ENCODE measurements around the gene NELFCD.
"Not testable (repeated sequence)": the region's sequence is repeated elsewhere in the genome, so short reads cannot be mapped to it uniquely, and the experiment has no call there.

Gene NELFCD

DNA sequence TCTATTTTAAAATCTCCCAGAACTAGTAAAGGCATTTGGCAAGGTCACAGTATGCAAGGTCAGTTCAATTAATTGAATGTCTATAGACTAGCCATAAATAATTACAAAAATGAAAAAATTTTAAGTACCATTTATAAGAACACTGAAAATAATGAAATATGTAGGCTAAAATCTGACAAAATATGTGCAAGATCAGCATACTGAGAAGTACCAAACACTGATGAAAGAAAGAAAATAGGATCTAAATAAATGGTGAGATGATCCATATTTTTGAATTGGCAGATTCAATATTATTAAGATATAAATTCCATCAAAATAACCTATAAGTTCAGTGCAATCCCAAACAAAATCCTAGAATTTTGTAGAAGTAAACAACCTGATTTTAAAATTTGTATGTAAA, 28.0 kb upstream of the NELFCD start:
- no peak overlapping the region for H3K4me3 ChIP-seq (ENCODE audit: insufficient read depth, low read depth, low read length)
- no peaks in the 10 kb centered on the region for H3K4me1 ChIP-seq (ENCODE audit: control insufficient read depth, insufficient read depth, low read length)
- no peaks in the 10 kb centered on the region for H3K36me3 ChIP-seq (ENCODE audit: control insufficient read depth, insufficient read depth, low read length)
- H3K9me3 ChIP-seq (ENCODE audit: control insufficient read depth, low read length) = no peaks in the 10 kb centered on the region
- H3K27ac ChIP-seq (ENCODE audit: insufficient read depth, low read depth, low read length, poor library complexity, severe bottlenecking) = no peak overlapping the region
- H3K27me3 ChIP-seq (ENCODE audit: control insufficient read depth, insufficient read depth, low read length, poor library complexity, severe bottlenecking) = no peaks in the 10 kb centered on the region

DNA sequence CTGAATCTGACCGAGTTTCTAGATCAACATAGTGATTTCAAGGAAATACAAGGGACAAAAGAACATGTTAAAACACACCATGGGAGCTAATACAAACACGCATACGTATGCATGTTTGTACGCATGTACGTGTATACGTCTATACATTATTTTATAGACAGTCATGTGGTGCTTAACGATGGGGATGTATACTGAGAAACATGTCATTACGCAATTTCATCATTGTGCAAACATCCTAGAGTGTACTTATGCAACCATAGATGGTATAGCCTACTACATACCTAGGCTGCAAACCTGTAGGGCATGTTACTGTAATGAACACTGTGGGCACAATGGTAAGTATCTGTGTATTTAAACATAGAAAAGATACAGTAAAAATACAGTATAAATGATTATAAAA, 25.0 kb upstream of the NELFCD start:
- H3K4me1 ChIP-seq (ENCODE audit: control insufficient read depth, insufficient read depth, low read length) = no peaks in the 10 kb centered on the region
- 94 to 97% methylated on average over 7 to 8 of the region's 8 CpGs for whole genome bisulfite sequencing, 2 experiments
- H3K9me3 ChIP-seq (ENCODE audit: control insufficient read depth, low read length) = no peaks in the 10 kb centered on the region
- no peak overlapping the region for H3K27ac ChIP-seq (ENCODE audit: insufficient read depth, low read depth, low read length, poor library complexity, severe bottlenecking)
- no peak overlapping the region for H3K4me3 ChIP-seq (ENCODE audit: insufficient read depth, low read depth, low read length)
- no peaks in the 10 kb centered on the region for H3K36me3 ChIP-seq (ENCODE audit: control insufficient read depth, insufficient read depth, low read length)
- H3K27me3 ChIP-seq (ENCODE audit: control insufficient read depth, insufficient read depth, low read length, poor library complexity, severe bottlenecking) = no peaks in the 10 kb centered on the region

DNA sequence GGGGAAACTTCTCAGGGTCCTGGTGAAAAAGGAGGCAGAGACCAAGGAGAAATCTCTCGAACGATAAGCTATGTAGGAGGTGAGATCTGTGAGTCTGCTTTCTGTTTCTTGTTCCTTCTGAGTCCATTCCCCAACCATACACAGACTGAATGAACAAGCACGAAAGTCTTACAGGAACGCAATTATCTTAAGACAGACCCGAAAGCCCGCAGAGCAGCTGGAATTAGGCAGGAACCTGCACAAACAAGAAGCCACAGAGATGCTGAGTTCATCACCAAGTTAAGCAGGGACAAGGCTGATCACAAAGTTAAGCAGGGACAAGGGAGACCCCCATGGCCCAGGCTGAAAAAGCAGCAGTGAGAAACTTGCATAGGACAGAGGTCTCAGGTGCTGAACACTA, 21.4 kb upstream of the NELFCD start:
- Histone ChIP-seq H3K4me1 (ENCODE audit: control insufficient read depth, insufficient read depth, low read length) (no peaks in the 10 kb centered on the region), H3K27ac (ENCODE audit: insufficient read depth, low read depth, low read length, poor library complexity, severe bottlenecking) (no peak overlapping the region), H3K4me3 (ENCODE audit: insufficient read depth, low read depth, low read length) (no peak overlapping the region), H3K27me3 (ENCODE audit: control insufficient read depth, insufficient read depth, low read length, poor library complexity, severe bottlenecking) (no peaks in the 10 kb centered on the region), H3K9me3 (ENCODE audit: control insufficient read depth, low read length) (no peaks in the 10 kb centered on the region), H3K36me3 (ENCODE audit: control insufficient read depth, insufficient read depth, low read length) (no peaks in the 10 kb centered on the region)
- WGBS, 2 experiments = 91 to 97% methylated on average over 6 of the region's 6 CpGs

DNA sequence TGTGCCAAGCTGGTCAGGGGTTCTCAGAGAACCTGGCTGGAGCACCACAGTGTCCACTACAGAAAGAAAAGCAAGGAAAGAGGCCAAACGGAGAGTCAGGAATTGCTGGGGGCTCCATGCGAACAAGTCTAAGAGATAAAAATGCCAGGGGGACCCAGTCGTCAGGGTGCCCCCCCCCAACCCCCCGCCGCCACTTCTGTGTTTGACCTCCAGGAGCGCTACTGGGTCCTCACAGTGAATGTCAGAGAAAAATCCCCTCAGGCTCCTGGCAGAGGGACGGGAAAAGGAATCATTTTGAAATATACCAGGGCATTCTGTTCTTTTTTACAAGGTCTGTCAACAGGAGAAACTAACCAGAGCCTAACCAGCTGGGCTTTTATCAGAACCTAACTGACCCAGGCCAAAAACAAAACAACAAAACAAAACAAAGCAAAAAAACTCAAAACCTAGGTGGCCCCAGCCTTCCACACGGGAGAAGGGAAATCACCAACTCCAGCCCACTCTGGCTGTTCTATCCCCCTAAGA, 17.9 kb upstream of the NELFCD start:
- Histone ChIP-seq H3K4me3 (ENCODE audit: insufficient read depth, low read depth, low read length) (no peak overlapping the region), H3K4me1 (ENCODE audit: control insufficient read depth, insufficient read depth, low read length) (no peaks in the 10 kb centered on the region), H3K36me3 (ENCODE audit: control insufficient read depth, insufficient read depth, low read length) (no peaks in the 10 kb centered on the region), H3K27me3 (ENCODE audit: control insufficient read depth, insufficient read depth, low read length, poor library complexity, severe bottlenecking) (no peaks in the 10 kb centered on the region), H3K9me3 (ENCODE audit: control insufficient read depth, low read length) (no peaks in the 10 kb centered on the region), H3K27ac (ENCODE audit: insufficient read depth, low read depth, low read length, poor library complexity, severe bottlenecking) (no peak overlapping the region)
- WGBS, 2 experiments = 55 to 75% methylated on average over 8 of the region's 8 CpGs

DNA sequence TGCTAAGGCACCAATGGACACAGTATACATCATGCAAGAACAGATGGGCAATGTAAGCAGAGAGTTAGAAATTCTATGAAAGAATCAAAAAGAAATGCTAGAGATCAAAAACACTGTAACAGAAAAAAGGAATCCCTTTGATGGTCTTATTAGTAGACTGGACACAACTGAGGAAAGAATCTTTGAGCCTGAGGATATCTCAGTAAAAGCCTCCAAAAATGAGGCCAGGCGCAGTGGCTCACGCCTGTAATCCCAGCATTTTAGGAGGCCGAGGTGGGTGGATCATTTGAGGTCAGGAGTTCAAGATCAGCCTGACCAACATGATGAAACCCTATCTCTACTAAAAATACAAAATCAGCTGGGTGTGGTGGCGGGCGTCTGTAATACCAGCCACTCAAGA, 17.1 kb upstream of the NELFCD start:
- 86 to 89% methylated on average over 5 of the region's 5 CpGs for WGBS, 2 experiments

DNA sequence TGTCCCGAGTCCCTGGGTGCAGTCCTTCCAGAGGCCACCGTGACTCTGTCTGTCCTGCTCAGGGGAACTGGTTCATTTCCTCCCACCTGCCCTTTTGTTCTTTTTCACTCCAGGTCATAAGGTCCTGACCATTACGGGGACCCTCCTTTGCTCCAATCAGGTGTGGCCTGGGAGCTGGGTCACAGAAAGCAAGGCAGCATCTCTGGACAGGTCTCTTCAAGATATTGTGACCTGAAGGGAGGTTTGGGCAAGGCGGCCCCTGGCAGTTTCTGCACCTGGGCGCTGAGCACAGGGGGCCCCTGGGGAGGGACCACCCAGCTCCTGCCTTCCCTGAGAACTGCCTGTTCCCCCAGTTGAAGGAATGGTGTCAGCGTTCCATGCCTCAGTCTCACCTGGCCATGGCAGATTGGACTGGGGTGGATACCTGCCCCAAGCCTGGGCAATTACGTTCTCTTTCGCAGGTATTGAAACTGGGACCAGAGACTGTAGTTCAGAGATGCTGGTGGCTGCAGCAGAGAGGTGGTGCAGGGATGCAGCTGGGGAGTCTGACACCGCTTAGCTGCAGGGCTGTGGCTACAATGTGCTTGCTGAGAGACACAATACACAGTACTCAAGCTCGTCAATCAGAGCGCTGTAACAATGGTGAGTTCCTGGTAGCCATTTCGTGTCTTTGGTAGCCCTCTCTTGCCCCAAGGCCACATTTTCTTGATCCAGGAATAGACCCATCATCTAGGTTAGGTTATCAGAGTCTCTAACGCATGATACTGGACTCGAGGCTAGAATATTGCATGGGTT, 15.6 kb upstream of the NELFCD start:
- no peaks in the 10 kb centered on the region for H3K9me3 ChIP-seq (ENCODE audit: control insufficient read depth, low read length)
- no peaks in the 10 kb centered on the region for H3K27me3 ChIP-seq (ENCODE audit: control insufficient read depth, insufficient read depth, low read length, poor library complexity, severe bottlenecking)
- no peaks in the 10 kb centered on the region for H3K4me1 ChIP-seq (ENCODE audit: control insufficient read depth, insufficient read depth, low read length)
- no peak overlapping the region for H3K4me3 ChIP-seq (ENCODE audit: insufficient read depth, low read depth, low read length)
- H3K27ac ChIP-seq (ENCODE audit: insufficient read depth, low read depth, low read length, poor library complexity, severe bottlenecking) = no peak overlapping the region
- 67 to 68% methylated on average over 14 of the region's 14 CpGs for WGBS, 2 experiments
- H3K36me3 ChIP-seq (ENCODE audit: control insufficient read depth, insufficient read depth, low read length) = no peaks in the 10 kb centered on the region

More for the DNA sequence above, 17.1 kb upstream of the NELFCD start:
- not testable (repeated sequence) for H3K27ac ChIP-seq (ENCODE audit: insufficient read depth, low read depth, low read length, poor library complexity, severe bottlenecking); H3K9me3 ChIP-seq (ENCODE audit: control insufficient read depth, low read length); H3K4me1 ChIP-seq (ENCODE audit: control insufficient read depth, insufficient read depth, low read length); H3K36me3 ChIP-seq (ENCODE audit: control insufficient read depth, insufficient read depth, low read length); H3K4me3 ChIP-seq (ENCODE audit: insufficient read depth, low read depth, low read length); H3K27me3 ChIP-seq (ENCODE audit: control insufficient read depth, insufficient read depth, low read length, poor library complexity, severe bottlenecking)

DNA sequence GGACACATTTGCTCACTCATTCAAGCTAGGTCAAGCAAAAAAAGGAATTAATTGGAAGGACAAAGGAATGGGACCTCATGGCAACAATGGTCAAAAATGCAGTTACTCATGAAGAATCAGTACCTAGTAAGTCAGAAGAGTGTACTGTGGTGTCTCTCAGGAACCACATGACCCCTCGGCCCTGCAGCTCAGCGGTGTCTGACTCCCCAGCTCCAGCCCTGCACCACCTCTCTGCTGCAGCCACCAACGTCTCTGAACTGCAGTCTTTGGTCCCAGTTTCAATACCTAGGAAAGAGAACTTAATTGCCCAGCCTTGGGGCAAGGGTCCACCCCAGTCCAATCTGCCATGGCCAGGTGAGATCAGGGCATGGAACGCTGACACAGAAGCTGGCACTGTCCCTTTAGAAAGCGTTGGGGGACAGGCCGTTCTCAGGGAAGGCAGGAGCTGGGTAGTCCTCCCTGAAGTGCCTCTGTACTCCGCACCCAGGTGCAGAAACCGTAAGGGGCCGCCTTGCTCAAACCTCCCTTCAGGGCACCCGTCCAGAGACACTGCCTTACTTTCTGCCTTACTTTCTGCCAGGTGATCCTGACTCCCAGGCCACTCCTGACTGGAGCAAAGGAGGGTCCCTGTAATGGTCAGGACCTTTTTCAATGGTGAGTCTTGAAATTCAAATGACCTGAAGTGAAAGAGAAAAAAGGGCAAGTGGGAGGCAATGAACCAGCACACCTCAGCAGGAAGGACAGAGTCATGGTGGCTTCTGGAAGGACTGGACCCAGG, 13.2 kb upstream of the NELFCD start:
- no peak overlapping the region for H3K4me3 ChIP-seq (ENCODE audit: insufficient read depth, low read depth, low read length)
- H3K27me3 ChIP-seq (ENCODE audit: control insufficient read depth, insufficient read depth, low read length, poor library complexity, severe bottlenecking) = no peaks in the 10 kb centered on the region
- no peaks in the 10 kb centered on the region for H3K4me1 ChIP-seq (ENCODE audit: control insufficient read depth, insufficient read depth, low read length)
- H3K36me3 ChIP-seq (ENCODE audit: control insufficient read depth, insufficient read depth, low read length) = no peaks in the 10 kb centered on the region
- WGBS, 2 experiments = 89% methylated on average over 10 of the region's 10 CpGs
- no peak overlapping the region for H3K27ac ChIP-seq (ENCODE audit: insufficient read depth, low read depth, low read length, poor library complexity, severe bottlenecking)
- H3K9me3 ChIP-seq (ENCODE audit: control insufficient read depth, low read length) = no peaks in the 10 kb centered on the region

DNA sequence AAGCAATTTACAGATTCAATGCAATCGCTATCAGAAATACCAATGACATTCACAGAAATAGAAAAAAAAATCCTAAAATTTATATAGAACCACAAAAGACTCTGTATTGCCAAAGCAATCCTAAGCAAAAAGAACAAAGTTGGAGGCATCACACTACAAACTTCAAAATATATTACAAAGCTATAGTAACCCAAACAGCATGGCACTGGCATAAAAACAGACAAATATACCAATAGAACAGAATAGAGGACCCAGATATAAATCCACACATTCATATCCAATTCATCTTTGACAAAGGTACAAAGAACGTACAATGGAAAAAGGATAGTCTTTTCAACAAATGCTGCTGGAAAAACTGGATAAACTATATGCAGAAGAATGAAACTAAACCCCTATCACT, 11.6 kb upstream of the NELFCD start:
- no peaks in the 10 kb centered on the region for H3K9me3 ChIP-seq (ENCODE audit: control insufficient read depth, low read length)
- H3K27me3 ChIP-seq (ENCODE audit: control insufficient read depth, insufficient read depth, low read length, poor library complexity, severe bottlenecking) = no peaks in the 10 kb centered on the region
- no peak overlapping the region for H3K4me3 ChIP-seq (ENCODE audit: insufficient read depth, low read depth, low read length)
- 62 to 74% methylated on average over 2 of the region's 2 CpGs for WGBS, 2 experiments
- no peaks in the 10 kb centered on the region for H3K36me3 ChIP-seq (ENCODE audit: control insufficient read depth, insufficient read depth, low read length)
- H3K4me1 ChIP-seq (ENCODE audit: control insufficient read depth, insufficient read depth, low read length) = no peaks in the 10 kb centered on the region
- no peak overlapping the region for H3K27ac ChIP-seq (ENCODE audit: insufficient read depth, low read depth, low read length, poor library complexity, severe bottlenecking)

DNA sequence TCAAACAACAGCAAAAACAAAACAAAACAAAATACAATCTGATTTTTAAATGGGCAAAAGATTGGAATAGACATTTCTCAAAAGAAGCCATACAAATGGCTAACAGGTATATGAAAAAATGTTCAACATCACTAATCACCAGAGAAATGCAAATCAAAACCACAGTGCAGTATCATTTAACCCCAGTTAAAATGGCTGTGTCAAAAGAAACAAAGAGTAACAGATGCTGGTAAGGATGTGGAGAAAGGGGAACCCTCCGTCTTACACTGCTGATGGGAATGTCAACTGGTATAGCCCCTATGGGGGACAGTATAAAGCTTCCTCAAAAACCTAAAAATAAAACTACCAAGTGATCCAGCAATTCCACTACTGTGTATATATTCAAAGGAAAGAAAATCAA, 10.9 kb upstream of the NELFCD start:
- H3K27ac ChIP-seq (ENCODE audit: insufficient read depth, low read depth, low read length, poor library complexity, severe bottlenecking) = no peak overlapping the region
- no peak overlapping the region for H3K4me3 ChIP-seq (ENCODE audit: insufficient read depth, low read depth, low read length)
- H3K4me1 ChIP-seq (ENCODE audit: control insufficient read depth, insufficient read depth, low read length) = no peaks in the 10 kb centered on the region
- H3K27me3 ChIP-seq (ENCODE audit: control insufficient read depth, insufficient read depth, low read length, poor library complexity, severe bottlenecking) = no peaks in the 10 kb centered on the region
- 83 to 94% methylated on average over 1 of the region's 1 CpG for WGBS, 2 experiments
- no peaks in the 10 kb centered on the region for H3K9me3 ChIP-seq (ENCODE audit: control insufficient read depth, low read length)
- no peaks in the 10 kb centered on the region for H3K36me3 ChIP-seq (ENCODE audit: control insufficient read depth, insufficient read depth, low read length)

DNA sequence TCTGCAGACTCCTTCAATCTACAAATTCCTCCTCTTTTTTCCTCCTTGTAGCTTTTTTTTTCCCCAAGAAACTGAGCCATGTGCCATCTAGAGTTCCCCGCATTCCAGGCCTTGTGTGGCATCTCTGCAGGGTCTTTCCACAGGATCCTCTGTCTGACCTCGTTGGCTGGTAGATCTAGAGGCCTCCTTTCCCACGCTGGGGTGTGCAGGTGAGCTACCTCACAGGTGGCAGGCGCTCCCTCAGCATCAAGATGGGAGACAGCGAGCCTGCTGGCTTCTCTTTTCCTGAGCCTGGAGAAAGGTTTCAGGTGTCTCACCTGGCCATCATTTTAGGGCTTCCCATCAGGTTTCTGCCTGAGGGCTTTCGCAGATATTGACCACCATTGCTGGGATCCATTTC, 9.6 kb upstream of the NELFCD start:
- Histone ChIP-seq H3K27me3 (ENCODE audit: control insufficient read depth, insufficient read depth, low read length, poor library complexity, severe bottlenecking) (no peaks in the 10 kb centered on the region), H3K4me1 (ENCODE audit: control insufficient read depth, insufficient read depth, low read length) (no peaks in the 10 kb centered on the region), H3K4me3 (ENCODE audit: insufficient read depth, low read depth, low read length) (no peak overlapping the region), H3K36me3 (ENCODE audit: control insufficient read depth, insufficient read depth, low read length) (no peaks in the 10 kb centered on the region), H3K27ac (ENCODE audit: insufficient read depth, low read depth, low read length, poor library complexity, severe bottlenecking) (no peak overlapping the region), H3K9me3 (ENCODE audit: control insufficient read depth, low read length) (no peaks in the 10 kb centered on the region)
- 79 to 83% methylated on average over 6 of the region's 6 CpGs for whole genome bisulfite sequencing, 2 experiments
